ENCODE measurements around the gene MED28. TPM values are rescaled to one million over a fixed set of nuclear protein-coding genes. Genes with fewer than 3 reads are reported as not detected.
"Not testable (repeated sequence)": the region's sequence is repeated elsewhere in the genome, so short reads cannot be mapped to it uniquely, and the experiment has no call there.

MED28 gene
- polyA plus RNA-seq, 3 donors, result 5.5 to 14.7 (median 13.1) TPM

- H3K27ac ChIP-seq (ENCODE audit: low read depth, low read length), result no peak overlapping the region
- 80 to 85% (median 84%) methylated on average over 8 of the region's 8 CpGs for WGBS, 3 donors
Measured at GRCh38 chr4:17654701-17655100, 40.3 kb downstream of the MED28 start.

- 48 to 83% (median 70%) methylated on average over 1 of the region's 1 CpG for WGBS, 3 donors
Measured at GRCh38 chr4:17657090-17657489, 42.6 kb downstream of the MED28 start.

GRCh38 chr4:17657849-17658248 is 43.4 kb downstream of the MED28 start:
- H3K27ac ChIP-seq (ENCODE audit: low read depth, low read length), result no peak overlapping the region
- WGBS, 3 donors, result 63 to 79% (median 77%) methylated on average over 9 of the region's 9 CpGs

More at GRCh38 chr4:17657090-17657489, 42.6 kb downstream of the MED28 start:
- no peak overlapping the region for H3K27ac ChIP-seq (ENCODE audit: low read depth, low read length)

- H3K27ac ChIP-seq (ENCODE audit: low read depth, low read length), result not testable (repeated sequence)
- 96 to 98% (median 96%) methylated on average over 8 of the region's 8 CpGs for WGBS, 3 donors
Measured at GRCh38 chr4:17659196-17659595, 44.8 kb downstream of the MED28 start.

- 90% methylated on average over 3 of the region's 3 CpGs for WGBS, 3 donors
- no peak overlapping the region for H3K27ac ChIP-seq (ENCODE audit: low read depth, low read length)
Measured at GRCh38 chr4:17662694-17663093, 48.3 kb downstream of the MED28 start.

GRCh38 chr4:17664755-17665154 is 50.3 kb downstream of the MED28 start:
- WGBS, 3 donors, result 30 to 56% (median 41%) methylated on average over 4 of the region's 4 CpGs

GRCh38 chr4:17665346-17665745 is 50.9 kb downstream of the MED28 start:
- WGBS, 3 donors, result 27 to 41% (median 35%) methylated on average over 1 of the region's 1 CpG
- H3K27ac ChIP-seq (ENCODE audit: low read depth, low read length), result no peak overlapping the region

More at GRCh38 chr4:17664755-17665154, 50.3 kb downstream of the MED28 start:
- H3K27ac ChIP-seq (ENCODE audit: low read depth, low read length), result no peak overlapping the region

GRCh38 chr4:17665852-17666251 is 51.4 kb downstream of the MED28 start:
- 54 to 82% (median 72%) methylated on average over 3 of the region's 3 CpGs for WGBS, 3 donors
- no peak overlapping the region for H3K27ac ChIP-seq (ENCODE audit: low read depth, low read length)

GRCh38 chr4:17667253-17667652 is 52.8 kb downstream of the MED28 start:
- H3K27ac ChIP-seq (ENCODE audit: low read depth, low read length), result no peak overlapping the region
- WGBS, 3 donors, result 63 to 78% (median 73%) methylated on average over 3 of the region's 3 CpGs

GRCh38 chr4:17667653-17668201 is 53.3 kb downstream of the MED28 start:
- WGBS, 3 donors, result 72 to 85% (median 78%) methylated on average over 3 of the region's 3 CpGs
- no peak overlapping the region for H3K27ac ChIP-seq (ENCODE audit: low read depth, low read length)

GRCh38 chr4:17670423-17670822 is 56.0 kb downstream of the MED28 start:
- H3K27ac ChIP-seq (ENCODE audit: low read depth, low read length), result no peak overlapping the region

GRCh38 chr4:17680559-17681280 is 66.3 kb downstream of the MED28 start:
- 40 to 59% (median 48%) methylated on average over 5 of the region's 5 CpGs for WGBS, 3 donors
- H3K27ac ChIP-seq (ENCODE audit: low read depth, low read length), result no peak overlapping the region

GRCh38 chr4:17681281-17682221 is 67.1 kb downstream of the MED28 start:
- H3K27ac ChIP-seq (ENCODE audit: low read depth, low read length), result no peak overlapping the region
- WGBS, 3 donors, result 59 to 80% (median 77%) methylated on average over 7 of the region's 7 CpGs

- H3K27ac ChIP-seq (ENCODE audit: low read depth, low read length), result no peak overlapping the region
- WGBS, 3 donors, result 51 to 69% (median 62%) methylated on average over 2 of the region's 2 CpGs
Measured at GRCh38 chr4:17682222-17682566, 67.8 kb downstream of the MED28 start.

Other genes starting within 250 kb of the MED28 start
- 10 to 100 TPM; 20.6 to 90.0 (median 64.4) TPM for gene QDPR, start 102.6 kb upstream of the MED28 start, polyA plus RNA-seq
- gene CLRN2, start 99.5 kb upstream of the MED28 start, polyA plus RNA-seq, result not detected
- gene LAP3, start 37.4 kb upstream of the MED28 start, polyA plus RNA-seq, result 100 to 1,000 TPM in 1 of 3 donors, 10 to 100 TPM in 2; 30.7 to 101 (median 74.3) TPM
- under 1 TPM; under 0.01 to 0.03 (median 0.02) TPM for gene FAM184B, start 167.0 kb downstream of the MED28 start, polyA plus RNA-seq
- 1 to 10 TPM; 6.1 to 9.7 (median 9.5) TPM for gene DCAF16, start 196.1 kb downstream of the MED28 start, polyA plus RNA-seq
- under 1 TPM; 0.10 to 0.67 (median 0.10) TPM for gene NCAPG, start 196.3 kb downstream of the MED28 start, polyA plus RNA-seq

All from adipose tissue (tissue), 3 donors.